ENCODE measurements around the gene GPR27.
A peak's percentile ranks its signal among the peaks of the same experiment; 100 is the strongest.

The GPR27 gene

GRCh38 chr3:71797455-71797854 is 43.8 kb downstream of the GPR27 start:
- Histone ChIP-seq H3K9ac (no peak overlapping the region), H3K4me3 (no peak overlapping the region), H3K4me2 (no peak overlapping the region), H3K27me3 (no peaks in the 10 kb centered on the region), H3K36me3 (no peaks in the 10 kb centered on the region), H3K27ac (no peak overlapping the region), H3K4me1 (peaks cover 20% of the 10 kb centered on the region), H4K20me1 (no peaks in the 10 kb centered on the region), H3K9me3 (no peaks in the 10 kb centered on the region)
- TF ChIP-seq Cebpa-rat (IDR thresholded peaks at IDR 0.05): no peak

GRCh38 chr3:71800023-71800422 is 46.4 kb downstream of the GPR27 start:
- no peak overlapping the region for H3K27ac ChIP-seq
- H3K36me3 ChIP-seq: no peaks in the 10 kb centered on the region
- H3K27me3 ChIP-seq: no peaks in the 10 kb centered on the region
- H3K4me2 ChIP-seq: no peak overlapping the region
- no peak overlapping the region for H3K4me3 ChIP-seq
- H4K20me1 ChIP-seq: no peaks in the 10 kb centered on the region
- no peak for TF ChIP-seq Cebpa-rat (IDR thresholded peaks at IDR 0.05)
- H3K9me3 ChIP-seq: no peaks in the 10 kb centered on the region
- H3K9ac ChIP-seq: no peak overlapping the region
- H3K4me1 ChIP-seq: peaks cover 31% of the 10 kb centered on the region

GRCh38 chr3:71801986-71802385 is 48.3 kb downstream of the GPR27 start:
- Histone ChIP-seq H3K36me3 (no peaks in the 10 kb centered on the region), H3K27ac (no peak overlapping the region), H3K9ac (no peak overlapping the region), H3K4me1 (peaks cover 34% of the 10 kb centered on the region), H3K27me3 (no peaks in the 10 kb centered on the region), H3K9me3 (no peaks in the 10 kb centered on the region), H4K20me1 (no peaks in the 10 kb centered on the region), H3K4me3 (no peak overlapping the region), H3K4me2 (peak overlapping the region; percentile 43)
- TF ChIP-seq Cebpa-rat (IDR thresholded peaks at IDR 0.05): no peak

GRCh38 chr3:71803248-71803647 is 49.6 kb downstream of the GPR27 start:
- H3K9me3 ChIP-seq: no peaks in the 10 kb centered on the region
- no peak overlapping the region for H3K27ac ChIP-seq
- H3K36me3 ChIP-seq: no peaks in the 10 kb centered on the region
- no peak overlapping the region for H3K9ac ChIP-seq
- H4K20me1 ChIP-seq: no peaks in the 10 kb centered on the region
- TF ChIP-seq Cebpa-rat (IDR thresholded peaks at IDR 0.05): no peak
- no peaks in the 10 kb centered on the region for H3K27me3 ChIP-seq
- H3K4me1 ChIP-seq: peaks cover 34% of the 10 kb centered on the region
- peak overlapping the region; percentile 14 for H3K4me2 ChIP-seq
- H3K4me3 ChIP-seq: no peak overlapping the region

- Histone ChIP-seq H3K9me3 (no peaks in the 10 kb centered on the region), H4K20me1 (no peaks in the 10 kb centered on the region), H3K27ac (no peak overlapping the region), H3K36me3 (no peaks in the 10 kb centered on the region), H3K27me3 (no peaks in the 10 kb centered on the region), H3K4me1 (peaks cover 26% of the 10 kb centered on the region), H3K4me2 (peak overlapping the region; percentile 24; the same call in 1 of the 2 replicates), H3K9ac (no peak overlapping the region), H3K4me3 (no peak overlapping the region)
- TF ChIP-seq Cebpa-rat (IDR thresholded peaks at IDR 0.05): no peak
Measured at GRCh38 chr3:71805199-71805598, 51.5 kb downstream of the GPR27 start.

- TF ChIP-seq Cebpa-rat (IDR thresholded peaks at IDR 0.05): no peak
- H3K4me2 ChIP-seq: no peak overlapping the region
Measured at GRCh38 chr3:71805691-71806090, 52.0 kb downstream of the GPR27 start.

More at GRCh38 chr3:71805691-71806090, 52.0 kb downstream of the GPR27 start:
- H3K4me1 ChIP-seq: peaks cover 26% of the 10 kb centered on the region
- no peaks in the 10 kb centered on the region for H4K20me1 ChIP-seq
- H3K9me3 ChIP-seq: no peaks in the 10 kb centered on the region
- no peaks in the 10 kb centered on the region for H3K27me3 ChIP-seq
- H3K27ac ChIP-seq: no peak overlapping the region
- no peak overlapping the region for H3K9ac ChIP-seq
- no peak overlapping the region for H3K4me3 ChIP-seq
- no peaks in the 10 kb centered on the region for H3K36me3 ChIP-seq

All from BLaER1 (cell line).